ENCODE results near the gene DTD1. TPM values are rescaled to one million over a fixed set of nuclear protein-coding genes. Genes with fewer than 3 reads are reported as not detected.

The DTD1 gene
- total RNA-seq, 1 experiment from 2014 or later: 62.8 TPM

DNA sequence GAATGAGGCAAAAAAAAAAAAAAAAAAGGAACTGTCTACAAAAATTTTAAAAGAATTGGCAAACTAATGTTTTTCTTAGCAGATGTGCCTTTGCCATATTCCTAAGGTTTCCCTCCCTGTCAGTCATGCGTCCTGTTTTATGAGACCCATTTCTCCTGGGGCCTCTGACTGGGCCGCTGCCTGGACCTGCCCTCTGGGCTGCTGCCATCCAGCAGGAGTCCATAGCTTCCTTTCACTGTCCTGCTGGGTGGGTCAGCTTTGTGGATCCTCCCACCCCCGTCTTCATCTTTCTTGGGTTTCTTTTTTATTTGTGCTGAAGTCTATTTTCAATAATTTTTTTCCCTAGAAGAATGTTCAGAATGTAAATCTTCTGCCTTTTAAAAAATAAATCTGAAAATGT, 114.9 kb downstream of the DTD1 start:
- no peaks in the 10 kb centered on the region for H3K9me3 ChIP-seq (ENCODE audit: insufficient read depth, low read depth)
- H3F3A ChIP-seq (ENCODE audit: insufficient read depth, low read depth): no peaks in the 10 kb centered on the region
- no peak overlapping the region for H3K4me2 ChIP-seq
- TF ChIP-seq, protein P1, sequence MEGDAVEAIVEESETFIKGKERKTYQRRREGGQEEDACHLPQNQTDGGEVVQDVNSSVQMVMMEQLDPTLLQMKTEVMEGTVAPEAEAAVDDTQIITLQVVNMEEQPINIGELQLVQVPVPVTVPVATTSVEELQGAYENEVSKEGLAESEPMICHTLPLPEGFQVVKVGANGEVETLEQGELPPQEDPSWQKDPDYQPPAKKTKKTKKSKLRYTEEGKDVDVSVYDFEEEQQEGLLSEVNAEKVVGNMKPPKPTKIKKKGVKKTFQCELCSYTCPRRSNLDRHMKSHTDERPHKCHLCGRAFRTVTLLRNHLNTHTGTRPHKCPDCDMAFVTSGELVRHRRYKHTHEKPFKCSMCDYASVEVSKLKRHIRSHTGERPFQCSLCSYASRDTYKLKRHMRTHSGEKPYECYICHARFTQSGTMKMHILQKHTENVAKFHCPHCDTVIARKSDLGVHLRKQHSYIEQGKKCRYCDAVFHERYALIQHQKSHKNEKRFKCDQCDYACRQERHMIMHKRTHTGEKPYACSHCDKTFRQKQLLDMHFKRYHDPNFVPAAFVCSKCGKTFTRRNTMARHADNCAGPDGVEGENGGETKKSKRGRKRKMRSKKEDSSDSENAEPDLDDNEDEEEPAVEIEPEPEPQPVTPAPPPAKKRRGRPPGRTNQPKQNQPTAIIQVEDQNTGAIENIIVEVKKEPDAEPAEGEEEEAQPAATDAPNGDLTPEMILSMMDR (conservative IDR thresholded peaks at IDR 0.05): no peak
- TF ChIP-seq EZH2 (IDR thresholded peaks at IDR 0.05; ENCODE audit: low read depth): no peak
- ChIA-PET POLR2A (ENCODE audit: unreplicated experiment) (no interaction called here), CTCF (no interaction called here)
- no peaks in the 10 kb centered on the region for H4K20me1 ChIP-seq (ENCODE audit: insufficient read depth)
- no peak overlapping the region for H3K27ac ChIP-seq
- DNase-seq: no peak
- no peaks in the 10 kb centered on the region for H3K36me3 ChIP-seq (ENCODE audit: low read depth)
- H3K79me2 ChIP-seq (ENCODE audit: low read depth): no peaks in the 10 kb centered on the region
- no peaks in the 10 kb centered on the region for H3K9me2 ChIP-seq (ENCODE audit: insufficient read depth)
- no peaks in the 10 kb centered on the region for H3K4me1 ChIP-seq (replicated peaks; ENCODE audit: insufficient read depth)
- H3K4me3 ChIP-seq: no peak overlapping the region
- no peak overlapping the region for H2AFZ ChIP-seq
- no peaks in the 10 kb centered on the region for H3K27me3 ChIP-seq (ENCODE audit: insufficient read depth, low read depth)
- no TSS peak for BruUV-seq (replicated peaks)
- intact Hi-C loops (cut with micrococcal nuclease; ENCODE audit: unreplicated experiment): no loop called here

DNA sequence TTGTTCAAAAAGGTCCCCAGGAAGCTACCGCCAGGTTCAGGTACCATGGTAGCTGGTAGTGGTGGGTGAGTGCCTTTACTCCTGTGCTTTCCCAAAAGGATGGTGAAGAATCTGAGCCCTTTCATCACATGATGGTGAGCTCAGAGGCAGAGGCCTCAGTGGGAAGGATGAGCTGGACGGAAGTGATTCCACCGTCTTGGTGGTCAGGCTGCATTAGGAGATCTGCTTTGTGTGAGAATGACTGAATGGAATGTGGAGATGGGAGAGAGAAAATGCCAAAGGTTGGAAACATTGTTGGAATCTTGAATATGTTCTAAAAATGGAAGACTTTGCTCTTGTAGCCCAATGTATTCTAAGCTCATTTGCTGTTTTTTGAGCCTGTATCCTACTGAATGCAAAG, 117.6 kb downstream of the DTD1 start:
- Histone ChIP-seq H2AFZ (no peak overlapping the region), H3K4me2 (no peak overlapping the region), H3K4me3 (no peak overlapping the region), H3K36me3 (ENCODE audit: low read depth) (no peaks in the 10 kb centered on the region), H3K79me2 (ENCODE audit: low read depth) (no peaks in the 10 kb centered on the region), H3K27ac (no peak overlapping the region), H4K20me1 (ENCODE audit: insufficient read depth) (no peaks in the 10 kb centered on the region), H3F3A (ENCODE audit: insufficient read depth, low read depth) (no peaks in the 10 kb centered on the region), H3K27me3 (ENCODE audit: insufficient read depth, low read depth) (no peaks in the 10 kb centered on the region), H3K4me1 (replicated peaks; ENCODE audit: insufficient read depth) (no peaks in the 10 kb centered on the region), H3K9me3 (ENCODE audit: insufficient read depth, low read depth) (no peaks in the 10 kb centered on the region), H3K9me2 (ENCODE audit: insufficient read depth) (no peaks in the 10 kb centered on the region)
- TF ChIP-seq EZH2 (IDR thresholded peaks at IDR 0.05; ENCODE audit: low read depth): no peak
- TF ChIP-seq, protein P1 (conservative IDR thresholded peaks at IDR 0.05): no peak
- DNase-seq: no peak
- BruUV-seq (replicated peaks): no TSS peak
- intact Hi-C loops (cut with micrococcal nuclease; ENCODE audit: unreplicated experiment): no loop called here
- ChIA-PET POLR2A (ENCODE audit: unreplicated experiment) (no interaction called here), CTCF (no interaction called here)

DNA sequence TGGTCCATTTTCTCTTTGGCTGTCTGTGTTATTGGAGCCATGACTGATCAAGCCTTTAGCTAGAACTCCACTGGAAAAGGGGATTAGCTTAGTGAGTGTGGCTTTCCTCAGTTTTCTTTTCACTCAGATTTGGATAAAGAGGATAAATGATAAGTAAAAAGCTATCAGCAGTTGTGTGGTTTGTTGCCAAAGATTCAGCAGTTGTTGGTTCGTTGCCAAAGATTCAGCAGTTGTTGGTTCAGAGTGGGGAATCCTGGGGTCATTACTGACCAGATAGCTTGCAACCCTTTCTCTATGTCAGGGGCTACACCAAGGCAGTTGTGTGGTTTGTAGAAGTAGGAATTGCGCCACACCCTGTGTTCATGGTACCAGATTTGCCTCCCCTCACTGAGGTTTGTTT, 118.1 kb downstream of the DTD1 start:
- ChIA-PET POLR2A (ENCODE audit: unreplicated experiment) (interaction anchor here (0.7 kb wide), 1 partner anchor 21 kb away, joined by 5 read pairs; no protein-coding TSS in a partner anchor), CTCF (no interaction called here)
- Histone ChIP-seq H2AFZ (no peak overlapping the region), H3F3A (ENCODE audit: insufficient read depth, low read depth) (no peaks in the 10 kb centered on the region), H3K4me1 (replicated peaks; ENCODE audit: insufficient read depth) (no peaks in the 10 kb centered on the region), H3K79me2 (ENCODE audit: low read depth) (no peaks in the 10 kb centered on the region), H3K36me3 (ENCODE audit: low read depth) (no peaks in the 10 kb centered on the region), H3K9me2 (ENCODE audit: insufficient read depth) (no peaks in the 10 kb centered on the region), H3K9me3 (ENCODE audit: insufficient read depth, low read depth) (no peaks in the 10 kb centered on the region), H3K4me2 (no peak overlapping the region), H3K27ac (no peak overlapping the region), H4K20me1 (ENCODE audit: insufficient read depth) (no peaks in the 10 kb centered on the region), H3K4me3 (no peak overlapping the region), H3K27me3 (ENCODE audit: insufficient read depth, low read depth) (no peaks in the 10 kb centered on the region)
- TF ChIP-seq, protein P1 (conservative IDR thresholded peaks at IDR 0.05): no peak
- TF ChIP-seq EZH2 (IDR thresholded peaks at IDR 0.05; ENCODE audit: low read depth): no peak
- intact Hi-C loops (cut with micrococcal nuclease; ENCODE audit: unreplicated experiment): no loop called here
- DNase-seq: no peak
- no TSS peak for BruUV-seq (replicated peaks)

Data from PC-9 (cell line).